Heart left ventricle (tissue), 16 donors: ENCODE data around the gene GATC. TPM values are rescaled to one million over a fixed set of nuclear protein-coding genes. Genes with fewer than 3 reads are reported as not detected.
A peak's percentile ranks its signal among the peaks of the same experiment; 100 is the strongest.

ENCODE experiments used
- ATAC-seq, 4 donors: fragments of 200-7000 bp; cut with Tn5 transposase; one replicate each; pipeline ENCODE4 v1.9.1; 2020 to 2022; ENCODE audit warnings: moderate library complexity in 4 of 4, mild to moderate bottlenecking in 3 of 4, moderate number of reproducible peaks in 1 of 4
- DNase-seq, 5 donors: peaks; one replicate each; pipeline ENCODE4 v3.0.0-alpha.2; 2020
- H3K27ac ChIP-seq, 12 donors: fragments of 200-600 bp; sonication (generic) in 4 of 12; one replicate each; pipeline versions ENCODE4 v1.5.0 to v1.8.0; 2016 to 2022; ENCODE audit warnings: mild to moderate bottlenecking in 2 of 12
- H3K27me3 ChIP-seq, 9 donors: fragments of 200-600 bp; sonication (generic) in 2 of 9; one replicate each; pipeline versions ENCODE4 v1.5.1 to v1.8.0; 2016 to 2022; ENCODE audit warnings: mild to moderate bottlenecking in 3 of 9
- H3K36me3 ChIP-seq, 9 donors: fragments of 200-600 bp; sonication (generic) in 2 of 9; one replicate each; pipeline versions ENCODE4 v1.5.0 to v1.8.0; 2018 to 2022; ENCODE audit warnings: mild to moderate bottlenecking in 2 of 9
- H3K4me1 ChIP-seq, 12 donors: fragments of 200-600 bp; sonication (generic) in 4 of 12; one replicate each; pipeline versions ENCODE4 v1.5.0 to v1.8.0; 2016 to 2022; ENCODE audit warnings: mild to moderate bottlenecking in 3 of 12
- H3K4me3 ChIP-seq, 12 donors: fragments of 200-600 bp; sonication (generic) in 4 of 12; one replicate each; pipeline versions ENCODE4 v1.5.0 to v1.8.0; 2017 to 2022; ENCODE audit warnings: mild to moderate bottlenecking in 9 of 12, moderate library complexity in 4 of 12
- H3K9me3 ChIP-seq, 12 donors: fragments of 200-600 bp; sonication (generic) in 4 of 12; one replicate each; pipeline versions ENCODE4 v1.5.0 to v1.8.0; 2016 to 2022; ENCODE audit warnings: mild to moderate bottlenecking in 1 of 12
- POLR2A ChIP-seq, 2 donors: fragments of 450-650 bp; IDR thresholded peaks; one replicate each; pipeline ENCODE4 v1.6.1; 2017; ENCODE audit warnings: antibody characterized with exemption in 2 of 2, mild to moderate bottlenecking in 2 of 2, moderate library complexity in 2 of 2
- WGBS, 4 donors: extraction: QIAGEN DNeasy Blood & Tissue Kit in 2 of 4; methylation state at CpG; one replicate each; pipeline versions ENCODE4 v1.1.5 to v1.1.7; 2013 to 2018; 5-methylcytosine and 5-hydroxymethylcytosine counted together
- intact Hi-C, 10 donors: fragments of 100-400 bp; cut with DNase I; formaldehyde crosslinking; loops; one replicate each; pipeline versions ENCODE4 v1.11.1 to v1.14.2; 2022
- polyA plus RNA-seq, 2 donors: library from polyadenylated mRNA; stranded (reverse); fragments of 200-250 nt; gene quantifications; one replicate each; pipeline ENCODE4 v1.2.3, GENCODE V29; 2013
- total RNA-seq, 9 donors: library from RNA; depleted of rRNA in 2 of 9; stranded (reverse); fragments of >200 nt in 2 of 9; fragmentation: NEBNext Ultra II Directional in 3 of 9; extraction: Animal tissue kit (Norgen Biotek cat#: 25700) in 3 of 9; gene quantifications; one replicate each; pipeline versions ENCODE4 v1.1.0 to v1.2.4, GENCODE V29; 2016 to 2023
- TF ChIP-seq, protein P1 (sequence below), 12 donors: fragments of 200-600 bp; sonication (generic) in 4 of 12; IDR thresholded peaks; one replicate each; pipeline versions ENCODE4 v1.5.0 to v1.8.0; 2018 to 2022; ENCODE audit warnings: antibody characterized with exemption in 12 of 12, mild to moderate bottlenecking in 5 of 12
- donor health status: ischemic (EF 13 %, LVEDD 7.1; RV severe dilation, severe dysfunction).
- donor health status: healthy with polysubstance abuse.
- donor health status: DM: no; HTN: yes; CAD: no.
- donor health status: DM: no; HTN: no; CAD: no.
- donor health status: ischemic (EF 25% LVEDD 6.9; RV normal size, moderate dysfunction).
- donor health status: ischemic (EF 25% LVEDD 5.7; RV mildly dilated, moderate dysfunction).
- donor health status: healthy.
- donor health status: DM: yes; HTN: yes; CAD: no.
- donor health status: ischemic (EF 35%, LVEDD 5.7; RV mildly dilated, moderate dysfunction).
- donor health status: nonischemic (EF 11% LVEDD 7.7; RV severe dilation, severe dysfunction).
- donor health status: DM: yes; HTN: yes; CAD: no.
- donor health status: PGD.
- donor health status: ischemic (EF 29% LVEDD 5.4; RV normal size, mild dysfunction).
- donor health status: nonischemic (EF 23%, LVEDD 6.1; RV moderate dilation, normal function).

Gene GATC
- total and polyA plus RNA-seq, 11 donors: 5.4 to 18.0 (median 11.6) TPM

DNA sequence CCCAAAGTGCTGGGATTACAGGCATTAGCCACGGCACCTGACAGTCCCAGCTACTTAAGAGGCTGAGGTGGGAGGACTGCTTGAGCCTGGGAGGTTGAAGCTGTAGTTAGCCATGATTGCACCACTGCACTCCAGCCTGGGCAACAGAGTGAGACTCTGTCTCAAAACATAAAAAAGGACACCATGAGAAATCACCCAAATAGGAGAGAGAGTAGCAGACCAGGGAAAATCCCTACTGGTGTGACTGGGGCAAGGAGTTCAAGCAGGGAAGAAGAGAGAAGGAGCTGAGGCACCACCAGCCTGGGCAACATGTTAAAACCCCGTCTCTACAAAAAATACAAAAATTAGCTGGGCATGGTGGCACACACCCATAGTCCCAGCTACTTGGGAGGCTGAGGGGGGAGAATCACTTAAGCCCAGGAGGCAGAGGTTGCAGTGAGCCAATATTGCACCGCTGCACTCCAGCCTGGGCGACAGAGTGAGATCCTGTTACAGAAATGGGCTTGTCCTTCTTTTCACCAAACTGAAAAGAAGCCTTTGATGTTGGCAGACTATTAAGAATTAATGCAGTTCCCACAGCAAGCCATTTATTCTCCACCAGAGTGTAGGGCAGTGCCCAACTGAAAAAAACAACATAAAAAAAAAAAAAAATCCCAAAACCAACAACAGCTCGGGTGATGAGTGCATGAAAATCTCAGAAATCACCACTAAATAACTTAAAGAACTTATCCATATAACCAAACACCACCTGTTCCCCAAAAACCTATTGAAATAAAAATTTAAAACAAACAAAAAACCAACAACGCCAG, 27.8 kb downstream of the GATC start:
- DNase-seq: no peak
- WGBS, 4 donors: 80 to 84% (median 82%) methylated on average over 6 of the region's 6 CpGs
- no peaks in the 10 kb centered on the region for H3K27me3 ChIP-seq

DNA sequence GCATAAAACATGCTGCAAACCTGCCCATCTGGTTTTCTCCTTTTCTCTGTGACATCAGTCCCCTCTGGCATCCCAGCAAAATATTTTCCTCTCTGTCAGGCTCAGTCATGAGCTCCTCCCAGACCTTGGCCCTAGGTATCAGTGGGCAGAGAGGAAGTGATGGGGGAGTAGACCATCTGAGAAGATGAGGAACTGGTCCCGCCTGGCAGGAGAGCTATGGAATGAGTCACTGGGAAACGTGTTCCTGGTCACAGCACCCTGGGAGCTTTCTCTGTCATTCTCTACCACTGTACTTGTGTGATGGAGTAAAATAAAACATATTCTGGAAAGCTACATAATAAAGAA, 28.3 kb downstream of the GATC start:
- Histone ChIP-seq H3K9me3 (no peaks in the 10 kb centered on the region), H3K27ac (peak overlapping the region in 1 of 12 donors; percentile 12), H3K4me1 (peaks cover 0 to 29% (median 7%) of the 10 kb centered on the region in 12 donors), H3K4me3 (no peak overlapping the region), H3K27me3 (no peaks in the 10 kb centered on the region), H3K36me3 (no peaks in the 10 kb centered on the region)
- intact Hi-C loops: no loop called here
- 34 to 53% (median 46%) methylated on average over 2 of the region's 2 CpGs for WGBS, 4 donors
- TF ChIP-seq, protein P1, sequence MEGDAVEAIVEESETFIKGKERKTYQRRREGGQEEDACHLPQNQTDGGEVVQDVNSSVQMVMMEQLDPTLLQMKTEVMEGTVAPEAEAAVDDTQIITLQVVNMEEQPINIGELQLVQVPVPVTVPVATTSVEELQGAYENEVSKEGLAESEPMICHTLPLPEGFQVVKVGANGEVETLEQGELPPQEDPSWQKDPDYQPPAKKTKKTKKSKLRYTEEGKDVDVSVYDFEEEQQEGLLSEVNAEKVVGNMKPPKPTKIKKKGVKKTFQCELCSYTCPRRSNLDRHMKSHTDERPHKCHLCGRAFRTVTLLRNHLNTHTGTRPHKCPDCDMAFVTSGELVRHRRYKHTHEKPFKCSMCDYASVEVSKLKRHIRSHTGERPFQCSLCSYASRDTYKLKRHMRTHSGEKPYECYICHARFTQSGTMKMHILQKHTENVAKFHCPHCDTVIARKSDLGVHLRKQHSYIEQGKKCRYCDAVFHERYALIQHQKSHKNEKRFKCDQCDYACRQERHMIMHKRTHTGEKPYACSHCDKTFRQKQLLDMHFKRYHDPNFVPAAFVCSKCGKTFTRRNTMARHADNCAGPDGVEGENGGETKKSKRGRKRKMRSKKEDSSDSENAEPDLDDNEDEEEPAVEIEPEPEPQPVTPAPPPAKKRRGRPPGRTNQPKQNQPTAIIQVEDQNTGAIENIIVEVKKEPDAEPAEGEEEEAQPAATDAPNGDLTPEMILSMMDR (IDR thresholded peaks at IDR 0.05): no peak
- TF ChIP-seq POLR2A (IDR thresholded peaks at IDR 0.05): no peak
- ATAC-seq (no peak), DNase-seq (no peak)

More for the DNA sequence above, 27.8 kb downstream of the GATC start:
- no peak for TF ChIP-seq POLR2A (IDR thresholded peaks at IDR 0.05)
- TF ChIP-seq, protein P1 (IDR thresholded peaks at IDR 0.05): no peak
- H3K27ac ChIP-seq: no peak overlapping the region
- no peak for ATAC-seq
- H3K36me3 ChIP-seq: no peaks in the 10 kb centered on the region
- no peaks in the 10 kb centered on the region for H3K9me3 ChIP-seq
- peaks cover 0 to 29% (median 7%) of the 10 kb centered on the region in 12 donors for H3K4me1 ChIP-seq
- H3K4me3 ChIP-seq: no peak overlapping the region
- intact Hi-C loops: no loop called here

DNA sequence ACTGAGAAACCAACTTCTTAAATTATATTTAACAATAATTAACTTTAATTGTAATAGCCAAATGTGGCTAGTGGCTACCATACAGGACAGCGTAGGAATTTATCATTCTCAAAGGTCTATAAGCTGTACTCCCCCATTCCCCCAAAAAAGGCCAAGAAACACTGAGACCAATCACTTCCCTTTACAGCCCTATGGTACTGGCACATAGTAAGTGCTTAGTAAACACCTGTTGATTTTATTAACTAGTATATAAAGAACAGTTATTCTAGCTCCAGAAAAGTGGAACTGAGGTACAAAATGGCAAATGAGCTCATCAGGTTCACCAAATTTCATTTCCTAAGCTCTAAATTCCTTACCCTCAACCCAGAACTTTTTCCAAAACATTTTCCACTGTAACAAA, 29.4 kb downstream of the GATC start:
- 97 to 100% (median 100%) methylated on average over 1 of the region's 1 CpG for WGBS, 4 donors
- Histone ChIP-seq H3K27ac (no peak overlapping the region), H3K27me3 (no peaks in the 10 kb centered on the region), H3K9me3 (no peaks in the 10 kb centered on the region), H3K36me3 (no peaks in the 10 kb centered on the region), H3K4me1 (peaks cover 0 to 21% (median under 1%) of the 10 kb centered on the region in 12 donors), H3K4me3 (no peak overlapping the region)
- ATAC-seq: no peak
- intact Hi-C loops: no loop called here
- no peak for TF ChIP-seq POLR2A (IDR thresholded peaks at IDR 0.05)
- TF ChIP-seq, protein P1 (IDR thresholded peaks at IDR 0.05): no peak
- DNase-seq: no peak

GRCh38 chr12:120479458-120479857, 33.2 kb downstream of the GATC start:
- Histone ChIP-seq H3K4me3 (no peak overlapping the region), H3K27ac (no peak overlapping the region), H3K4me1 (peaks cover 0 to 6% (median 0%) of the 10 kb centered on the region in 12 donors), H3K36me3 (peaks cover 0 to 7% (median 0%) of the 10 kb centered on the region in 9 donors), H3K9me3 (no peaks in the 10 kb centered on the region), H3K27me3 (no peaks in the 10 kb centered on the region)
- TF ChIP-seq POLR2A (IDR thresholded peaks at IDR 0.05): no peak
- TF ChIP-seq, protein P1 (IDR thresholded peaks at IDR 0.05): no peak
- ATAC-seq (no peak), DNase-seq (no peak)
- intact Hi-C loops: no loop called here
- WGBS, 4 donors: 85 to 100% (median 95%) methylated on average over 1 of the region's 1 CpG
